Adrenal gland (tissue), 12 donors: ENCODE measurements around the gene ALG2. TPM values are rescaled to one million over a fixed set of nuclear protein-coding genes. Genes with fewer than 3 reads are reported as not detected.
A peak's percentile ranks its signal among the peaks of the same experiment; 100 is the strongest.

ENCODE experiments used
- DNase-seq, 7 donors: peaks; one replicate each; pipeline ENCODE4 v3.0.0-alpha.2; 2019 to 2020
- H3K27ac ChIP-seq, 5 donors: fragments of 200-600 bp; sonication (generic) in 4 of 5; 1 replicate in 3 of 5; 2 replicates in 2 of 5; pipeline versions ENCODE4 v1.5.1 to v1.8.0; 2016 to 2020; ENCODE audit warnings: mild to moderate bottlenecking in 1 of 5
- H3K27me3 ChIP-seq: fragments of 200-600 bp; 2 replicates; pipeline ENCODE4 v1.8.0; 2021
- H3K36me3 ChIP-seq, 2 donors: fragments of 200-600 bp; replicated peaks in 1 of 2; 1 replicate in 1 of 2; 2 replicates in 1 of 2; pipeline versions ENCODE4 v1.5.1 to v1.8.0; 2018 to 2022
- H3K4me1 ChIP-seq, 2 donors: fragments of 200-600 bp; replicated peaks in 1 of 2; 1 replicate in 1 of 2; 2 replicates in 1 of 2; pipeline versions ENCODE4 v1.5.1 to v1.8.0; 2018 to 2021
- H3K4me3 ChIP-seq, 4 donors: fragments of 200-600 bp; sonication (generic) in 3 of 4; one replicate each; pipeline ENCODE4 v1.5.1; 2016 to 2018
- H3K9me3 ChIP-seq, 3 donors: fragments of 200-600 bp; sonication (generic) in 1 of 3; replicated peaks in 1 of 3; 1 replicate in 2 of 3; 2 replicates in 1 of 3; pipeline versions ENCODE4 v1.5.1 to v1.8.0; 2016 to 2021
- CTCF ChIP-seq, 6 experiments: fragments of 450-650 bp in 4 of 6; fragments of 200-600 bp in 2 of 6; sonication (generic) in 1 of 6; IDR thresholded peaks; 1 replicate in 5 of 6; 2 replicates in 1 of 6; pipeline versions ENCODE4 v1.5.1 to v1.8.0; 2016 to 2021; ENCODE audit warnings: antibody characterized with exemption in 6 of 6, mild to moderate bottlenecking in 2 of 6, moderate library complexity in 1 of 6
- POLR2A ChIP-seq, 2 donors: fragments of 450-650 bp; IDR thresholded peaks; one replicate each; pipeline ENCODE4 v1.6.1; 2017; ENCODE audit warnings: antibody characterized with exemption in 2 of 2, mild to moderate bottlenecking in 2 of 2, moderate library complexity in 1 of 2
- WGBS, 4 donors: extraction: QIAGEN DNeasy Blood & Tissue Kit in 2 of 4; methylation state at CpG; one replicate each; pipeline versions ENCODE4 v1.1.5 to v1.1.7; 2013 to 2017; 5-methylcytosine and 5-hydroxymethylcytosine counted together
- intact Hi-C, 2 donors: fragments of 100-400 bp; cut with DNase I; formaldehyde crosslinking; loops; one replicate each; pipeline versions ENCODE4 v1.14.1 to v1.15.0; 2022 to 2023
- polyA plus RNA-seq, 3 donors: library from polyadenylated mRNA; stranded (reverse); fragments of 200-250 nt in 2 of 3; fragments of 350-450 nt in 1 of 3; fragmentation: Illumina TruSeq in 1 of 3; extraction: RNeasy Lipid Tissue Mini Kit (QIAGEN cat#74804) in 1 of 3; gene quantifications; one replicate each; pipeline ENCODE4 v1.2.3, GENCODE V29; 2013 to 2014
- total RNA-seq, 9 donors: library from RNA; depleted of rRNA in 4 of 9; stranded (reverse); fragments of >200 nt in 4 of 9; fragments of 120-200 nt in 1 of 9; fragmentation: NEBNext Ultra II Directional in 1 of 9; extraction: Animal tissue kit (Norgen Biotek cat#: 25700) in 1 of 9; gene quantifications; one replicate each; pipeline versions ENCODE4 v1.1.0 to v1.2.4, GENCODE V29; 2013 to 2023
- donor health status: healthy with polysubstance abuse.
- donor health status: Bipolar disorder and iron deficiency.
- donor health status: DM: yes; HTN: yes; CAD: no.
- donor health status: DM: no; HTN: no; CAD: no.
- donor health status: DM: no; HTN: no; CAD: no.
- donor health status: DM: yes; HTN: yes; CAD: no.

The ALG2 gene
- total and polyA plus RNA-seq, 12 donors, result 19.2 to 144 (median 60.8) TPM

- intact Hi-C loops, result no loop called here
- 7 to 12% (median 9%) methylated on average over 13 to 30 of the region's 30 CpGs for WGBS, 4 donors
- peaks cover 0 to 13% of the 10 kb centered on the region in 2 donors for H3K36me3 ChIP-seq
- H3K27me3 ChIP-seq, result no peaks in the 10 kb centered on the region
- peak overlapping the region; percentile 93 to 98 (median 95) for H3K27ac ChIP-seq
- H3K4me3 ChIP-seq, result peak overlapping the region; percentile 88 to 98 (median 90)
- H3K4me1 ChIP-seq, result peaks cover 18 to 60% of the 10 kb centered on the region in 2 donors
- TF ChIP-seq POLR2A (IDR thresholded peaks at IDR 0.05), result no peak
- no peak for TF ChIP-seq CTCF (IDR thresholded peaks at IDR 0.05)
- H3K9me3 ChIP-seq, result no peaks in the 10 kb centered on the region
- no peak for DNase-seq
Observed at GRCh38 chr9:99222416-99223270, 901 bp upstream of the ALG2 start.

DNA sequence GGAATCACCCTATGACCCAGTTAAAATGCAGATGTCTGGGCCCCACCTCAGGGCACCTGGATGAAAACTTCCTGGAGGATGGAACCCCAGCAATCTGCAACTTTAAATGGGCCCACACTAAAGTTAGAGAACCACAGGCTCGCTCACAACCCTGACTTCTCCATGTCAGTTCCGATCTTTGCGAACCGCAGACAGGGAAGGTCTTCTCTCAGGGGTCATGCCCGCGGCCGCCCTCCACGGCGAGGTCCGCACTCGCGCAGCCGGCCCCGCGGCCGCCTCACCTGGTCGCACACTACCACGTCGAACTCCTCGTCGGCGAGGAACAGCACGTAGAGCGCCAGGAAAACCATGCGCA, 499 bp downstream of the ALG2 start:
- intact Hi-C loops, result no loop called here
- Histone ChIP-seq H3K4me3 (peak overlapping the region; percentile 69 to 98 (median 90)), H3K9me3 (no peaks in the 10 kb centered on the region), H3K4me1 (peaks cover 18 to 64% of the 10 kb centered on the region in 2 donors), H3K27me3 (no peaks in the 10 kb centered on the region), H3K27ac (peak overlapping the region; percentile 93 to 98 (median 95)), H3K36me3 (peaks cover 0 to 13% of the 10 kb centered on the region in 2 donors)
- no peak for DNase-seq
- whole genome bisulfite sequencing, 4 donors, result 0 to 1% (median 0%) methylated on average over 7 to 25 of the region's 25 CpGs; no CpG with 5 or more reads in 1 of the 4 donors
- TF ChIP-seq POLR2A (IDR thresholded peaks at IDR 0.05), result no peak
- no peak for TF ChIP-seq CTCF (IDR thresholded peaks at IDR 0.05)

- intact Hi-C loops, result no loop called here
Observed at GRCh38 chr9:99220011-99220410, 1.7 kb downstream of the ALG2 start.

More at GRCh38 chr9:99220011-99220410, 1.7 kb downstream of the ALG2 start:
- Histone ChIP-seq H3K4me3 (peak overlapping the region in 1 of 4 donors; percentile 88), H3K27me3 (no peaks in the 10 kb centered on the region), H3K4me1 (peaks cover 18 to 58% of the 10 kb centered on the region in 2 donors), H3K27ac (no peak overlapping the region), H3K36me3 (peaks cover 0 to 9% of the 10 kb centered on the region in 2 donors), H3K9me3 (no peaks in the 10 kb centered on the region)
- 89 to 91% (median 90%) methylated on average over 4 of the region's 4 CpGs for WGBS, 4 donors
- TF ChIP-seq CTCF (IDR thresholded peaks at IDR 0.05) (no peak), POLR2A (IDR thresholded peaks at IDR 0.05) (no peak)
- no peak for DNase-seq
